ENCODE measurements around the gene RANGRF. TPM values are rescaled to one million over a fixed set of nuclear protein-coding genes. Genes with fewer than 3 reads are reported as not detected.
A peak's percentile ranks its signal among the peaks of the same experiment; 100 is the strongest.

Gene RANGRF
- total RNA-seq, 1 donor, result 11.4 TPM

- no peak overlapping the region for H3K4me3 ChIP-seq (ENCODE audit: low read depth, low read length)
- no peak for DNase-seq (ENCODE audit: low read depth)
- TF ChIP-seq, protein P1, sequence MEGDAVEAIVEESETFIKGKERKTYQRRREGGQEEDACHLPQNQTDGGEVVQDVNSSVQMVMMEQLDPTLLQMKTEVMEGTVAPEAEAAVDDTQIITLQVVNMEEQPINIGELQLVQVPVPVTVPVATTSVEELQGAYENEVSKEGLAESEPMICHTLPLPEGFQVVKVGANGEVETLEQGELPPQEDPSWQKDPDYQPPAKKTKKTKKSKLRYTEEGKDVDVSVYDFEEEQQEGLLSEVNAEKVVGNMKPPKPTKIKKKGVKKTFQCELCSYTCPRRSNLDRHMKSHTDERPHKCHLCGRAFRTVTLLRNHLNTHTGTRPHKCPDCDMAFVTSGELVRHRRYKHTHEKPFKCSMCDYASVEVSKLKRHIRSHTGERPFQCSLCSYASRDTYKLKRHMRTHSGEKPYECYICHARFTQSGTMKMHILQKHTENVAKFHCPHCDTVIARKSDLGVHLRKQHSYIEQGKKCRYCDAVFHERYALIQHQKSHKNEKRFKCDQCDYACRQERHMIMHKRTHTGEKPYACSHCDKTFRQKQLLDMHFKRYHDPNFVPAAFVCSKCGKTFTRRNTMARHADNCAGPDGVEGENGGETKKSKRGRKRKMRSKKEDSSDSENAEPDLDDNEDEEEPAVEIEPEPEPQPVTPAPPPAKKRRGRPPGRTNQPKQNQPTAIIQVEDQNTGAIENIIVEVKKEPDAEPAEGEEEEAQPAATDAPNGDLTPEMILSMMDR (IDR thresholded peaks at IDR 0.05; ENCODE audit: insufficient read depth, low read length), result no peak
These were observed 33.6 kb downstream of the RANGRF start for GRCh38 chr17:8322061-8322460.

DNA sequence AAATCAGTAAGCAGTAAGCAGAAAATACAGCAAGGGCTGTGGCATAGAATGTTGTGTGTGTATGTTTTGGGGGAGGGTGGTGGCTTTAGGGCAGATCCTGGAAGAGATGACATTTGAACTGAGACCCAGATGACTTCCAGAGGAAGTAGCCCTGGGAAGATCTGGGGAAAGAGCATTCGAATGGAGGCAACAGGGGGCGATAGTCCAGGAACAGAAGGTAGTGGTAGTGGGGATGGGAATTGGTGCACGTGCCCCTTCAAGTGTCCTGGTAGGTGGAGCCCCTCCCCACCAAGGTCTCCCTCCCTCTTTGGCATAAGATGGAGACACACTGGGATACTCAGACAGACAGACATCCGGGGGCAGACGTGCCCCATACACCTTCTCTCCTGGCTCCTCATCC lies 35.7 kb downstream of the RANGRF start:
- H3K4me3 ChIP-seq (ENCODE audit: low read depth, low read length), result no peak overlapping the region
- DNase-seq (ENCODE audit: low read depth), result no peak
- TF ChIP-seq, protein P1 (IDR thresholded peaks at IDR 0.05; ENCODE audit: insufficient read depth, low read length), result no peak

- no peak for DNase-seq (ENCODE audit: low read depth)
- no peak overlapping the region for H3K4me3 ChIP-seq (ENCODE audit: low read depth, low read length)
- TF ChIP-seq, protein P1 (IDR thresholded peaks at IDR 0.05; ENCODE audit: insufficient read depth, low read length), result no peak
These were observed 36.5 kb downstream of the RANGRF start for GRCh38 chr17:8324923-8325322.

- peak overlapping the region; percentile 37 for H3K4me3 ChIP-seq (ENCODE audit: low read depth, low read length)
- peak; percentile 12 for DNase-seq (ENCODE audit: low read depth)
- TF ChIP-seq, protein P1 (IDR thresholded peaks at IDR 0.05; ENCODE audit: insufficient read depth, low read length), result no peak
These were observed 38.2 kb downstream of the RANGRF start for GRCh38 chr17:8326511-8327302.

DNA sequence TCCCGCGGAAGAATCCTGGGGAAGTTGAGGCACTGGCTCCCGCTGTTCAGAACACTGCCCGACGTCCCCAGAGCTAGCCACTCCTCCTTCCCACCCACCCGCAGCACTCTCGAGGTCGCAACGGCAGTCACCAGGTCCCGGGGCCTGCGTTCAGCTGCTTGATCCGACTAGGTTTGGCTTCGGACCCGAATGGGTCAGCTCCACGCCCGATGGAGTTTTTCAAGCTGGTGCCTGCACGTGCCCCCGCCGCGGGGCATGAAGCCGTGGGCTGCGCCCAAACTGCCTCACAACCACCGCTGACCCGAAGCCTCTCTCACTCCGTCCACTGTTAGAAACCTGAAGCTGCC lies 38.8 kb downstream of the RANGRF start:
- TF ChIP-seq, protein P1 (IDR thresholded peaks at IDR 0.05; ENCODE audit: insufficient read depth, low read length), result no peak
- DNase-seq (ENCODE audit: low read depth), result no peak

GRCh38 chr17:8332128-8332527 lies 43.7 kb downstream of the RANGRF start:
- no peak for DNase-seq (ENCODE audit: low read depth)
- no peak overlapping the region for H3K4me3 ChIP-seq (ENCODE audit: low read depth, low read length)
- TF ChIP-seq, protein P1 (IDR thresholded peaks at IDR 0.05; ENCODE audit: insufficient read depth, low read length), result no peak

More for the DNA sequence above, 38.8 kb downstream of the RANGRF start:
- H3K4me3 ChIP-seq (ENCODE audit: low read depth, low read length), result no peak overlapping the region

DNA sequence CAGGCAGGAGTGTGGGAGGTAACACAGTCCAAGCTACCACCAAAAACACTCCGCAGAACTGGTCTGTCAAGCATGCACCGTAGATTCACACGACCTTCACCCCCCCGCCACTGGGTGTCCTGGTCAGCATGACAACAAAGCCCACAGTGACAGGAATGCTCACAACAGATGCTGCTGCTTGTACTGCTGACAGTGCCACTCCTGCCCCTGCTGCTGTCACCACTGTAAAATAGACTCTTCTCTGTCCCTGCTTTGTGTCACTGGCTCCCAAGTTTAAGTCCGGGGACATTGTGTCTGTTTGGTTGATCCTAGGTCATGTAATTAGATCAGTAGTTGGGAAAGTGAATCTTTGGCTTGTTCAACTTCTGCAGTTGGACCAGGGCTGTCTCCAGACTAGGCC lies 44.2 kb downstream of the RANGRF start:
- no peak overlapping the region for H3K4me3 ChIP-seq (ENCODE audit: low read depth, low read length)
- TF ChIP-seq, protein P1 (IDR thresholded peaks at IDR 0.05; ENCODE audit: insufficient read depth, low read length), result no peak
- no peak for DNase-seq (ENCODE audit: low read depth)
